ENCODE results near the gene FTSJ1.

FTSJ1 gene

GRCh38 chrX:48531358-48531959 lies 55.5 kb downstream of the FTSJ1 start:
- no peak for DNase-seq

- DNase-seq: no peak
Measured at GRCh38 chrX:48532161-48532560, 56.2 kb downstream of the FTSJ1 start.

GRCh38 chrX:48533165-48533564 lies 57.2 kb downstream of the FTSJ1 start:
- DNase-seq: no peak
